K562 (cell line): ENCODE data around the gene TRERF1. TPM values are rescaled to one million over a fixed set of nuclear protein-coding genes. Genes with fewer than 3 reads are reported as not detected.

Experiments used
- ARID1B ChIP-seq: fragments of 450-650 bp; IDR thresholded peaks from 2 replicates; pipeline ENCODE4 v1.6.1; 2016; ENCODE audit warnings: antibody characterized with exemption, mild to moderate bottlenecking, inconsistent platforms
- ATF1 ChIP-seq, 2 experiments: fragments of 450-650 bp in 1 of 2; IDR thresholded peaks; 2 replicates each; pipeline ENCODE4 v1.6.1; 2016; ENCODE audit warnings: missing compliant biosample characterization in 1 of 2, missing genetic modification characterization in 1 of 2
- BMI1 ChIP-seq: fragments of 150-350 bp; IDR thresholded peaks from 2 replicates; pipeline ENCODE4 v1.6.1; 2014; ENCODE audit warnings: low read length
- ETV1 ChIP-seq: fragments of 450-650 bp; conservative IDR thresholded peaks from 2 replicates; pipeline ENCODE4 v1.6.1; 2016; ENCODE audit warnings: missing genetic modification characterization, control low read depth, low read depth, missing compliant biosample characterization
- ETV5 ChIP-seq: sonication (generic); formaldehyde crosslinking; IDR thresholded peaks from 2 replicates; pipeline ENCODE4 v1.4.0; 2020; ENCODE audit warnings: low read depth, mild to moderate bottlenecking, missing genetic modification reagents
- EZH2 ChIP-seq: IDR thresholded peaks from 2 replicates; pipeline ENCODE4 v1.6.1; 2012; ENCODE audit warnings: low read depth, mild to moderate bottlenecking, inconsistent platforms, low read length, borderline replicate concordance
- FOSL1 ChIP-seq: fragments of 200-800 bp; sonication (Bioruptor generic); conservative IDR thresholded peaks from 2 replicates; pipeline ENCODE4 v1.6.1; 2016; ENCODE audit warnings: missing genetic modification characterization, missing compliant biosample characterization
- GTF2F1 ChIP-seq: IDR thresholded peaks from 2 replicates; pipeline ENCODE4 v1.6.1; 2011; ENCODE audit warnings: low read depth, low read length, improper control_type of control experiment
- HLTF ChIP-seq: fragments of 450-650 bp; IDR thresholded peaks from 2 replicates; pipeline ENCODE4 v1.6.1; 2016
- MTA3 ChIP-seq: fragments of 450-650 bp; formaldehyde crosslinking; IDR thresholded peaks from 2 replicates; pipeline ENCODE4 v1.6.1; 2017; ENCODE audit warnings: mild to moderate bottlenecking, borderline replicate concordance
- NFRKB ChIP-seq: fragments of 450-650 bp; IDR thresholded peaks from 2 replicates; pipeline ENCODE4 v1.6.1; 2016; ENCODE audit warnings: low read depth
- NR2C2 ChIP-seq, 2 experiments: fragments of 200-800 bp in 1 of 2; sonication (Bioruptor generic) in 1 of 2; sonication (generic) in 1 of 2; formaldehyde crosslinking in 1 of 2; IDR thresholded peaks; 2 replicates each; pipeline versions ENCODE4 v1.6.1 to v1.8.0; 2016 to 2022; ENCODE audit warnings: mild to moderate bottlenecking in 1 of 2, missing compliant biosample characterization in 1 of 2, missing genetic modification characterization in 1 of 2, missing genetic modification reagents in 1 of 2
- NR4A1 ChIP-seq, 2 experiments: fragments of 250-450 bp in 1 of 2; fragments of 450-650 bp in 1 of 2; sonication (Bioruptor Pico) in 1 of 2; IDR thresholded peaks; 2 replicates each; pipeline versions ENCODE4 v1.4.0 to v1.6.1; 2016 to 2020; ENCODE audit warnings: mild to moderate bottlenecking in 2 of 2, missing compliant biosample characterization in 1 of 2, missing genetic modification characterization in 1 of 2, moderate library complexity in 1 of 2
- PHF8 ChIP-seq: fragments of 200-600 bp; sonication (generic); IDR thresholded peaks from 2 replicates; pipeline ENCODE4 v1.6.1; 2012; ENCODE audit warnings: mixed run types, mild to moderate bottlenecking, inconsistent platforms, low read length, moderate library complexity, borderline replicate concordance
- TOE1 ChIP-seq, 2 experiments: fragments of 450-650 bp in 1 of 2; sonication (generic) in 1 of 2; formaldehyde crosslinking in 1 of 2; IDR thresholded peaks; 2 replicates each; pipeline versions ENCODE4 v1.7.1 to v1.8.0; 2016 to 2022; ENCODE audit warnings: borderline replicate concordance in 2 of 2, mild to moderate bottlenecking in 2 of 2, antibody characterized with exemption in 1 of 2, inconsistent platforms in 1 of 2, low read depth in 1 of 2, missing genetic modification reagents in 1 of 2, moderate library complexity in 1 of 2
- YBX1 ChIP-seq: fragments of 450-650 bp; IDR thresholded peaks from 2 replicates; pipeline ENCODE4 v1.7.1; 2016; ENCODE audit warnings: mild to moderate bottlenecking
- ZBTB8A ChIP-seq: fragments of 450-650 bp; IDR thresholded peaks from 2 replicates; pipeline ENCODE4 v1.6.1; 2018; ENCODE audit warnings: mild to moderate bottlenecking, moderate library complexity; ENCODE audit not compliant: partially characterized antibody
- ZNF41 ChIP-seq: fragments of 250-450 bp; sonication (Bioruptor Pico); conservative IDR thresholded peaks from 2 replicates; pipeline ENCODE4 v1.4.0; 2020; ENCODE audit warnings: mild to moderate bottlenecking
- polyA plus RNA-seq, 8 experiments: library from polyadenylated mRNA; depleted of rRNA in 4 of 8; stranded (reverse) in 5 of 8; unstranded in 3 of 8; fragments of >200 nt; fragmentation: Nextera tagmentation in 2 of 8; fragmentation: Illumina TruSeq in 1 of 8; extraction: Ambion mirVana in 2 of 8; extraction: Trizol in 1 of 8; gene quantifications; 2 replicates each; pipeline versions ENCODE4 v1.2.1 to v1.2.3, GENCODE V29; 2011 to 2014; ENCODE audit warnings: inconsistent platforms in 1 of 8, missing spikeins in 1 of 8
- total RNA-seq, 7 experiments: library from RNA; depleted of rRNA in 6 of 7; stranded (reverse); fragments of >200 nt in 6 of 7; fragmentation: Illumina TruSeq in 2 of 7; extraction: Trizol in 2 of 7; gene quantifications; 2 replicates each; pipeline versions ENCODE4 v1.2.1 to v1.2.3, GENCODE V29; 2011 to 2021; ENCODE audit warnings: low replicate concordance in 1 of 7
- TF ChIP-seq, protein P1 (sequence below), 2 experiments: fragments of 450-650 bp; conservative IDR thresholded peaks; 2 replicates each; pipeline ENCODE4 v1.6.1; 2017; ENCODE audit warnings: mild to moderate bottlenecking in 2 of 2, moderate library complexity in 2 of 2

TRERF1 gene
- total and polyA plus RNA-seq, 9 of the 15 experiments (the other 6 are each of a cell fraction or from before 2014, with no cell fraction given), result 0.04 to 0.20 (median 0.07) TPM; not detected in 3

DNA sequence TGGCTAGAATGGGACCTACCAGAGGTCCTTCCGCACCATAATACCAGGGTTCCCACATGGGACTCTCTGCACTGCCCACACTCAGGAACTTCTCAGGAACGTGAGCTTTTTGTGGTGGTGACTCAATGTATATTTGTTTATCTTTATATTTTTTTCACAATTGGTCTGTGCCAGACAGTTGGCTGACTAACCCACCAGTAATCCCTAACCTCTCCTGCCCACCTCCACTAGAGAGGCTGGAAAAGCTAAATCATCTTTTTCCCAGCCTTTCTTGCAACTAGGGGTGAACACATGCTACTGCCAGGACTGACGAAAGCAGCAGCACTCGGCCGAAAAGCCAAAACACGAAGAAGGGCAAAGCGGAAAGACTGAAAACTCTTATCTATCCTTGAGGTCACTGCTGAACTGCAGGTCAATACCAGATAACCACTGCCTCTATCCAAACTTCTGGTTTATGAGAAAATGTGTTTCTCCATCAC lies 112.9 kb downstream of the TRERF1 start (continued):
- no peak for TF ChIP-seq MTA3
- no peak for TF ChIP-seq GTF2F1
- peak; percentile 42; the same call in 1 of the 2 replicates for TF ChIP-seq ETV1 (tag)
- TF ChIP-seq NR2C2 (CRISPR knock-in tag; IDR thresholded peaks at IDR 0.05), result no peak
- TF ChIP-seq NR2C2 (tag; IDR thresholded peaks at IDR 0.05), result peak; percentile 68
- TF ChIP-seq TOE1 (IDR thresholded peaks at IDR 0.05; ENCODE audit: borderline replicate concordance), result no peak
- no peak for TF ChIP-seq TOE1 (CRISPR knock-in tag; IDR thresholded peaks at IDR 0.05; ENCODE audit: borderline replicate concordance, low read depth)
- peak; percentile 38; the same call in 1 of the 2 replicates for TF ChIP-seq ARID1B
- no peak for TF ChIP-seq EZH2
- TF ChIP-seq HLTF, result no peak
- TF ChIP-seq FOSL1 (tag), result peak; percentile 80
- TF ChIP-seq ZBTB8A, result no peak
- no peak for TF ChIP-seq ATF1 (CRISPR knock-in tag; IDR thresholded peaks at IDR 0.05)
- peak; percentile 41; the same call in 1 of the 2 replicates for TF ChIP-seq ATF1 (tag; IDR thresholded peaks at IDR 0.05)
- no peak for TF ChIP-seq ZNF41
- TF ChIP-seq, protein P1, sequence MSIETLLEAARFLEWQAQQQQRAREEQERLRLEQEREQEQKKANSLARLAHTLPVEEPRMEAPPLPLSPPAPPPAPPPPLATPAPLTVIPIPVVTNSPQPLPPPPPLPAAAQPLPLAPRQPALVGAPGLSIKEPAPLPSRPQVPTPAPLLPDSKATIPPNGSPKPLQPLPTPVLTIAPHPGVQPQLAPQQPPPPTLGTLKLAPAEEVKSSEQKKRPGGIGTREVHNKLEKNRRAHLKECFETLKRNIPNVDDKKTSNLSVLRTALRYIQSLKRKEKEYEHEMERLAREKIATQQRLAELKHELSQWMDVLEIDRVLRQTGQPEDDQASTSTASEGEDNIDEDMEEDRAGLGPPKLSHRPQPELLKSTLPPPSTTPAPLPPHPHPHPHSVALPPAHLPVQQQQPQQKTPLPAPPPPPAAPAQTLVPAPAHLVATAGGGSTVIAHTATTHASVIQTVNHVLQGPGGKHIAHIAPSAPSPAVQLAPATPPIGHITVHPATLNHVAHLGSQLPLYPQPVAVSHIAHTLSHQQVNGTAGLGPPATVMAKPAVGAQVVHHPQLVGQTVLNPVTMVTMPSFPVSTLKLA (conservative IDR thresholded peaks at IDR 0.05), result no peak
- no peak for TF ChIP-seq PHF8
- TF ChIP-seq NR4A1 (CRISPR knock-in tag; IDR thresholded peaks at IDR 0.05), result no peak
- TF ChIP-seq NR4A1 (tag; IDR thresholded peaks at IDR 0.05), result no peak
- no peak for TF ChIP-seq YBX1
- no peak for TF ChIP-seq BMI1
- TF ChIP-seq NFRKB, result no peak
- no peak; the same call in 1 of the 2 replicates for TF ChIP-seq ETV5 (CRISPR knock-in tag)
- TF ChIP-seq, all 486 proteins: peak for 16
